Astrocyte (in vitro differentiated cells and primary cell): ENCODE measurements around the gene FBXL16.

Source experiments
- CTCF ChIP-seq: IDR thresholded peaks from 2 replicates; pipeline ENCODE4 v1.5.1; 2011; ENCODE audit warnings: low read depth, mild to moderate bottlenecking, inconsistent platforms, low read length, moderate library complexity; ENCODE audit not compliant: insufficient read depth
- EZH2 ChIP-seq: IDR thresholded peaks from 2 replicates; pipeline ENCODE4 v1.6.1; 2012; ENCODE audit warnings: mild to moderate bottlenecking, low read length, inconsistent platforms; ENCODE audit not compliant: insufficient read depth

- no peak for TF ChIP-seq EZH2
- TF ChIP-seq CTCF, result no peak
Measured at GRCh38 chr16:707062-707538, 1.5 kb upstream of the FBXL16 start.
